Endothelial cell of umbilical vein (primary cell): ENCODE measurements around the gene HSBP1. TPM values are rescaled to one million over a fixed set of nuclear protein-coding genes. Genes with fewer than 3 reads are reported as not detected.

Source experiments
- BruUV-seq: library from RNA; stranded (reverse); fragments of 400-500 nt; replicated peaks from 2 replicates; lab custom pipeline; 2021; lab: Mats Ljungman, UMichigan
- CTCF ChIA-PET: fragments of 300-600, 350-600 bp; sonication (Branson Sonifier 250); formaldehyde crosslinking; loops from one replicate; lab custom pipeline; 2021; ENCODE audit warnings: antibody characterized with exemption, inconsistent platforms; lab: Charles Lee
- POLR2A ChIA-PET: fragments of 300-600, 350-600 bp; sonication (Branson Sonifier 250); formaldehyde crosslinking; loops from one replicate; lab custom pipeline; 2021; ENCODE audit warnings: antibody characterized with exemption, inconsistent platforms; lab: Charles Lee
- DNase-seq: peaks from one replicate; pipeline ENCODE4 v3.0.0-alpha.2; 2011; ENCODE audit warnings: low read depth, low spot score
- FAIRE-seq: peaks from 2 replicates; lab custom pipeline; 2011; peaks lifted over from hg19 to GRCh38; lab: Jason Lieb, UNC
- H2AFZ ChIP-seq: 2 replicates; pipeline ENCODE4 v1.6.0; 2012; ENCODE audit warnings: low read depth, low read length, control low read depth, inconsistent platforms
- H3K27ac ChIP-seq: 2 replicates; pipeline ENCODE4 v1.5.1; 2011; ENCODE audit warnings: low read depth, mild to moderate bottlenecking, control low read depth, low read length, moderate library complexity; ENCODE audit not compliant: insufficient read depth
- H3K27me3 ChIP-seq, 2 experiments: 2 replicates each; pipeline versions ENCODE4 v1.6.0 to v1.6.1; 2011; ENCODE audit warnings: low read length in 2 of 2, mixed read lengths in 1 of 2; ENCODE audit not compliant: control insufficient read depth in 2 of 2, insufficient read depth in 2 of 2
- H3K36me3 ChIP-seq, 2 experiments: 2 replicates in 1 of 2; 3 replicates in 1 of 2; pipeline ENCODE4 v1.5.1; 2011; ENCODE audit warnings: low read length in 2 of 2, mild to moderate bottlenecking in 1 of 2, moderate library complexity in 1 of 2; ENCODE audit not compliant: control insufficient read depth in 2 of 2, insufficient read depth in 2 of 2; ENCODE audit errors: extremely low read depth in 1 of 2
- H3K4me1 ChIP-seq: 3 replicates; pipeline ENCODE4 v1.5.1; 2011; ENCODE audit warnings: mild to moderate bottlenecking, low read length; ENCODE audit not compliant: control insufficient read depth, insufficient read depth; ENCODE audit errors: extremely low read depth
- H3K4me2 ChIP-seq: 2 replicates; pipeline ENCODE4 v1.6.1; 2011; ENCODE audit warnings: low read length, control low read depth, mixed read lengths; ENCODE audit not compliant: insufficient read depth
- H3K4me3 ChIP-seq, 3 experiments: fragments of 200-600 bp in 1 of 3; sonication (generic), shearing (Covaris generic) in 1 of 3; replicated peaks in 1 of 3; 2 replicates each; pipeline ENCODE4 v1.5.1; 2011 to 2016; ENCODE audit warnings: control low read depth in 3 of 3, low read length in 3 of 3, mild to moderate bottlenecking in 2 of 3, inconsistent platforms in 1 of 3, low read depth in 1 of 3, moderate library complexity in 1 of 3; ENCODE audit not compliant: insufficient read depth in 1 of 3
- H3K79me2 ChIP-seq: 2 replicates; pipeline ENCODE4 v1.6.0; 2012; ENCODE audit warnings: low read length, inconsistent platforms; ENCODE audit not compliant: control insufficient read depth, insufficient read depth
- H3K9ac ChIP-seq: replicated peaks from 2 replicates; pipeline ENCODE3; 2011; ENCODE audit warnings: low read length, control low read depth; ENCODE audit not compliant: insufficient read depth; ENCODE audit errors: extremely low read depth
- H3K9me1 ChIP-seq: replicated peaks from 3 replicates; pipeline ENCODE4 v1.6.0; 2011; ENCODE audit warnings: mild to moderate bottlenecking, low read length; ENCODE audit not compliant: control insufficient read depth, insufficient read depth; ENCODE audit errors: extremely low read depth
- H3K9me3 ChIP-seq: replicated peaks from 2 replicates; pipeline ENCODE4 v1.5.1; 2012; ENCODE audit warnings: low read length, inconsistent platforms; ENCODE audit not compliant: control insufficient read depth, insufficient read depth
- H4K20me1 ChIP-seq: replicated peaks from 2 replicates; pipeline ENCODE3; 2011; ENCODE audit warnings: mild to moderate bottlenecking, low read length; ENCODE audit not compliant: control insufficient read depth, insufficient read depth; ENCODE audit errors: extremely low read depth
- EZH2 ChIP-seq: IDR thresholded peaks from 2 replicates; pipeline ENCODE4 v1.6.1; 2012; ENCODE audit warnings: borderline replicate concordance, low read depth, mild to moderate bottlenecking, moderate library complexity, low read length, inconsistent platforms; ENCODE audit not compliant: severe bottlenecking
- FOS ChIP-seq: IDR thresholded peaks from 2 replicates; pipeline ENCODE4 v1.6.1; 2011; ENCODE audit warnings: mild to moderate bottlenecking, low read length, moderate library complexity, borderline replicate concordance; ENCODE audit not compliant: insufficient read depth
- GATA2 ChIP-seq: IDR thresholded peaks from 2 replicates; pipeline ENCODE4 v1.7.0; 2011; ENCODE audit warnings: low read depth, mild to moderate bottlenecking, moderate library complexity, mixed read lengths, low read length; ENCODE audit not compliant: insufficient read length, insufficient read depth
- JUN ChIP-seq: IDR thresholded peaks from 2 replicates; pipeline ENCODE4 v1.6.1; 2011; ENCODE audit warnings: borderline replicate concordance, low read depth; ENCODE audit not compliant: insufficient read length, insufficient read depth
- MYC ChIP-seq: IDR thresholded peaks from one replicate; pipeline ENCODE4 v1.6.1; 2011; ENCODE audit warnings: mild to moderate bottlenecking, low read depth, low read length
- POLR2A ChIP-seq: IDR thresholded peaks from 2 replicates; pipeline ENCODE4 v1.6.1; 2012; ENCODE audit warnings: low read depth, mild to moderate bottlenecking, control low read depth, low read length
- POLR2AphosphoS5 ChIP-seq: IDR thresholded peaks from 2 replicates; pipeline ENCODE4 v1.6.1; 2012; ENCODE audit warnings: low read depth, mild to moderate bottlenecking, control low read depth, low read length, moderate library complexity; ENCODE audit not compliant: insufficient read depth
- dilution Hi-C: fragments of 300-500 bp; cut with MboI; formaldehyde crosslinking; loops from one replicate; pipeline ENCODE4 v1.15.0; 2019; ENCODE audit warnings: low sequenced_read_pairs; ENCODE audit not compliant: extremely low pct_ligation_motif_present
- intact Hi-C: fragments of 100-400 bp; cut with micrococcal nuclease; formaldehyde crosslinking; loops from one replicate; pipeline ENCODE4 v1.10.0; 2022
- polyA plus RNA-seq, 4 experiments: library from polyadenylated mRNA; depleted of rRNA in 3 of 4; stranded (reverse) in 3 of 4; unstranded in 1 of 4; fragments of >200 nt; gene quantifications; 2 replicates each; pipeline versions ENCODE4 v1.2.1 to v1.2.3, GENCODE V29; 2011 to 2012; ENCODE audit warnings: missing spikeins in 1 of 4
- total RNA-seq: library from RNA; stranded (reverse); gene quantifications from 2 replicates; pipeline ENCODE4 v1.2.3, GENCODE V29; 2021
- TF ChIP-seq, protein P1 (sequence below), 2 donors: IDR thresholded peaks; 1 replicate in 1 of 2; 2 replicates in 1 of 2; pipeline ENCODE4 v1.5.1; 2011; ENCODE audit warnings: low read length in 2 of 2, mild to moderate bottlenecking in 2 of 2, moderate library complexity in 2 of 2, control low read depth in 1 of 2, inconsistent platforms in 1 of 2, low read depth in 1 of 2; ENCODE audit not compliant: insufficient read depth in 1 of 2; ENCODE audit errors: extremely low read depth in 1 of 2
- TF ChIP-seq, protein P2 (sequence below): IDR thresholded peaks from 2 replicates; pipeline ENCODE4 v1.6.1; 2011; ENCODE audit not compliant: insufficient read depth, insufficient read length

HSBP1 gene
- total and polyA plus RNA-seq, 2 donors (not counting 3 experiments of a cell fraction or from before 2014, with no cell fraction given): 40.8 to 136 TPM

DNA sequence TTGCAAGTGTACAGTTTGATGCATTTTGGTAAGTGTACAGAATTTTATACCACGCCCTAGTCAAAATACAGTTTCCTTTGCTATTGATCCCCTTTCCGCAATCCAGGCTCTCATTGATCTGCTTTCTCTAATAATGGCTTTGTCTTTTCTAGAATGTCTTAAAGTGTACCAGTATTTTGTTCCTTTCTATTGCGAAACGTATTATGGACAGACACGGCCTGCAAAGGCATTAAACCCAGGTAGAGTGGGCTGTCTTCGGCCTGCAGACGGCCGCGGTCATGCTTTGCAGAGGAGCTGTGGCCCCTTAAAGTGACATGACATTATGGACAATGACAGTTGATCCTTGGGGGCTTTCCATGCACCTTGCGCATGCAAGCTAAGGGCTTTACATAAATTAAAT is 15.9 kb upstream of the HSBP1 start:
- BruUV-seq: no TSS peak
- POLR2A ChIA-PET: no interaction called here
- H3K27ac ChIP-seq: no peak overlapping the region
- no peaks in the 10 kb centered on the region for H4K20me1 ChIP-seq
- no peaks in the 10 kb centered on the region for H3K79me2 ChIP-seq
- no peak overlapping the region for H3K4me2 ChIP-seq
- H2AFZ ChIP-seq: no peak overlapping the region
- H3K36me3 ChIP-seq: no peaks in the 10 kb centered on the region
- CTCF ChIA-PET: no interaction called here
- intact Hi-C loops (no loop called here), dilution Hi-C loops (no loop called here)
- no peaks in the 10 kb centered on the region for H3K9me3 ChIP-seq
- no peaks in the 10 kb centered on the region for H3K9me1 ChIP-seq
- no peak overlapping the region for H3K9ac ChIP-seq
- FAIRE-seq: no peak
- DNase-seq: no peak
- no peaks in the 10 kb centered on the region for H3K27me3 ChIP-seq
- no peaks in the 10 kb centered on the region for H3K4me1 ChIP-seq
- TF ChIP-seq JUN (no peak), MYC (no peak), POLR2A (no peak), EZH2 (no peak), POLR2AphosphoS5 (no peak), FOS (no peak)
- TF ChIP-seq, protein P1, sequence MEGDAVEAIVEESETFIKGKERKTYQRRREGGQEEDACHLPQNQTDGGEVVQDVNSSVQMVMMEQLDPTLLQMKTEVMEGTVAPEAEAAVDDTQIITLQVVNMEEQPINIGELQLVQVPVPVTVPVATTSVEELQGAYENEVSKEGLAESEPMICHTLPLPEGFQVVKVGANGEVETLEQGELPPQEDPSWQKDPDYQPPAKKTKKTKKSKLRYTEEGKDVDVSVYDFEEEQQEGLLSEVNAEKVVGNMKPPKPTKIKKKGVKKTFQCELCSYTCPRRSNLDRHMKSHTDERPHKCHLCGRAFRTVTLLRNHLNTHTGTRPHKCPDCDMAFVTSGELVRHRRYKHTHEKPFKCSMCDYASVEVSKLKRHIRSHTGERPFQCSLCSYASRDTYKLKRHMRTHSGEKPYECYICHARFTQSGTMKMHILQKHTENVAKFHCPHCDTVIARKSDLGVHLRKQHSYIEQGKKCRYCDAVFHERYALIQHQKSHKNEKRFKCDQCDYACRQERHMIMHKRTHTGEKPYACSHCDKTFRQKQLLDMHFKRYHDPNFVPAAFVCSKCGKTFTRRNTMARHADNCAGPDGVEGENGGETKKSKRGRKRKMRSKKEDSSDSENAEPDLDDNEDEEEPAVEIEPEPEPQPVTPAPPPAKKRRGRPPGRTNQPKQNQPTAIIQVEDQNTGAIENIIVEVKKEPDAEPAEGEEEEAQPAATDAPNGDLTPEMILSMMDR (IDR thresholded peaks at IDR 0.05; ENCODE audit: extremely low read depth in 1 of 2, insufficient read depth in 1 of 2, low read depth in 1 of 2, low read length in 2 of 2): no peak
- no peak overlapping the region for H3K4me3 ChIP-seq

DNA sequence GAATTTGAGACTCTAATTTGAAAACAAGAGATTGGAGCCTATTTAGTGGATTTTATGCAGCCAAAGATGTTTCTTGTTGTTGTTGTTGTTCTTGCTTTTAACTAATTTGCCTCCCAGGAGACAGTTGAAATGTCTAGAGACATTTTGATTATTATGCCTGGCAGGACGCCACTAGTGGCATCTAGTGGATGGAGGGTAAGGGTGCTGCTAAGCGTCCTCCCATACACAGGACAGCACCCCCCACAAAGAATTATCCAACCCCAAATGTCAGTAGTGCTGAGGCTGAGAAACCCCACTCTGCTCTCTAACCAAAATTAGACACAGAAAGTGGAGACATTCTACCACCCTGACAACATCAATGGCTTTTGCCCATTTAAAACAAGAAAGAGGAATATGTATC is 15.4 kb upstream of the HSBP1 start:
- DNase-seq: no peak
- H3K79me2 ChIP-seq: no peaks in the 10 kb centered on the region
- no peaks in the 10 kb centered on the region for H3K27me3 ChIP-seq
- H3K27ac ChIP-seq: no peak overlapping the region
- dilution Hi-C loops: no loop called here
- no peaks in the 10 kb centered on the region for H3K36me3 ChIP-seq
- no peak overlapping the region for H3K4me2 ChIP-seq
- H2AFZ ChIP-seq: no peak overlapping the region
- POLR2A ChIA-PET: no interaction called here
- intact Hi-C loops: no loop called here
- H3K4me3 ChIP-seq: no peak overlapping the region
- CTCF ChIA-PET: no interaction called here
- no TSS peak for BruUV-seq
- FAIRE-seq: no peak
- H3K9me3 ChIP-seq: no peaks in the 10 kb centered on the region
- TF ChIP-seq POLR2A (no peak), MYC (no peak), EZH2 (no peak), POLR2AphosphoS5 (no peak), FOS (no peak), GATA2 (no peak), JUN (no peak)
- TF ChIP-seq, protein P1 (IDR thresholded peaks at IDR 0.05; ENCODE audit: extremely low read depth in 1 of 2, insufficient read depth in 1 of 2, low read depth in 1 of 2, low read length in 2 of 2): no peak
- TF ChIP-seq, protein P2, sequence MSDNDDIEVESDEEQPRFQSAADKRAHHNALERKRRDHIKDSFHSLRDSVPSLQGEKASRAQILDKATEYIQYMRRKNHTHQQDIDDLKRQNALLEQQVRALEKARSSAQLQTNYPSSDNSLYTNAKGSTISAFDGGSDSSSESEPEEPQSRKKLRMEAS: no peak
- H3K9me1 ChIP-seq: no peaks in the 10 kb centered on the region
- no peak overlapping the region for H3K9ac ChIP-seq
- H4K20me1 ChIP-seq: no peaks in the 10 kb centered on the region
- H3K4me1 ChIP-seq: no peaks in the 10 kb centered on the region
